Renal cortex interstitium (tissue), 11 donors: ENCODE results near the gene CADM2. TPM values are rescaled to one million over a fixed set of nuclear protein-coding genes. Genes with fewer than 3 reads are reported as not detected.

Source experiments
- DNase-seq, 11 donors: peaks; one replicate each; pipeline ENCODE4 v3.0.0-alpha.2; 2013; ENCODE audit warnings: low read depth in 9 of 11, low spot score in 4 of 11; ENCODE audit errors: extremely low read depth in 1 of 11
- polyA plus RNA-seq, 3 donors: library from polyadenylated mRNA; unstranded; fragments of 120-200 nt; gene quantifications; one replicate each; pipeline ENCODE4 v1.2.1, GENCODE V29; 2013; ENCODE audit not compliant: insufficient read length in 3 of 3

The CADM2 gene
- polyA plus RNA-seq, 3 donors = 0.67 to 0.82 (median 0.70) TPM

DNA sequence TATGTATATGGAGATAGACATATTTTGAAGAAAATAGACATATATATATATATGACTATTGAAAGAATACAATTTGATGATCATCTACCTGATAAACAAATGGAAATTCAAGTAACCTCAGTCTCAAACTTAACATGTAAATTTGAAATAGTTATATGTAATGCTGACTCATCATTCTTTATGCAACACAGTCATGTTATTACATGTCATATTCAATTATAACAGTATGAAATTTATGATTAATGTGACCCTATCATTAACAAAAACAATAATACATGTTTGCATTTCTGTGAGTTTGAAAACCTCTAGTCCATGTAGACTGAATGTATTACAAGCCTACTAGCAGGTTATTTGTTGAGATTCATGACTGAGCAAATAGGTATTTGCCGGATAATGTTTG lies 204.1 kb downstream of the CADM2 start:
- no peak for DNase-seq

DNA sequence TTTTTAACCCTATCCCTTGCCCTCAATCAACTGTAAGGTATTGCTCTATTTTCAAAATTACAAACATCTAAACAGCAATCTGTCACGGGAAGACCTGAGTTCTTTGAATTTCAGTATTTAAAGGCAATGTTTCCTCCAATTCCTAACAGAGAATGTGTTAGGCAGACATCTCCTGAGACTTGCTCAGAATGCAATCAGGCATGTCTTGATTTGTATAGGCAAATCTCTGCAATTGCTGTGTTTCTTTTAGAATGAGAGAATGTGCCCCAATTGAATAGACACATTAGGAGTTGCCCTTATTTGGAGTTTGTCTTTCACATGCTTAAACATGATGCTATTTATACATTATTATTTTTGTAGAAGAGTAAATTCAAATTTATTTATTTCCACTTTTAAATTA lies 205.6 kb downstream of the CADM2 start:
- DNase-seq = no peak

DNA sequence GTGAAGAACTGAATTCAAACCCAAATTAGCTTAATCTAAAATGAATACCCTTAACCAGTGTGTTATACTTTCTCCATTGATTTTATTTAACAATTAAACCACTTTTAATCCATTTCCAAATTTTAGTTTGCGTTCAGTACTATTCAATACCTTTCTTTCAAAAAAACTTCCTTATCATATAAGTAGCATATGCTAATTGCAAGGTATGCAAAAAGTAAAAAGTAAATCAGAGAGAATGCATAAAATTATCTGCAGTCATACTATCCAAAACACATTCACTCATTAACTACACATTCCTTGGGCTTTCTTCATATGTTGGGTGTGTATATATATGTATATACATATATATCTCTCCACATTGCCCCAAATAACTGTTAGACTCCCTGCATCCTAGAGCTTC lies 208.8 kb downstream of the CADM2 start:
- no peak for DNase-seq

DNA sequence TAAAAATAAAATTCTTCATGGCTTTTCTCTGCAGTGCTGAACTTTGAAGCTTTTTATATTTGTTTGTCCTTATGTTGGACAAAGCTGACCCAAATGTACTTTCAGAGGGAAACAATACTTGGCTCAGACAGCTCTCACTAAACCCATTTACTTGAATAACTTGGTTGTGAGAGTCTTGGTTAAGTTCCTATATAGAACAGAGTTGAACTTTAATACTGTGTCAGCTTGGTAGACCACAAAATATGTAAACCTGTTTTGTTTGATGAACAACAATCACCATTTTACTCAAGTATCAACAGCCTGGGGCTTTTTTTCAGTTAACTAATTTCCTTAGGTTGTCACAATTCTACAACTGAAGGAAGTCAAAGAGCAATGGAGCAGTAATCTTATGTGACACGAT lies 211.9 kb downstream of the CADM2 start:
- no peak for DNase-seq

DNA sequence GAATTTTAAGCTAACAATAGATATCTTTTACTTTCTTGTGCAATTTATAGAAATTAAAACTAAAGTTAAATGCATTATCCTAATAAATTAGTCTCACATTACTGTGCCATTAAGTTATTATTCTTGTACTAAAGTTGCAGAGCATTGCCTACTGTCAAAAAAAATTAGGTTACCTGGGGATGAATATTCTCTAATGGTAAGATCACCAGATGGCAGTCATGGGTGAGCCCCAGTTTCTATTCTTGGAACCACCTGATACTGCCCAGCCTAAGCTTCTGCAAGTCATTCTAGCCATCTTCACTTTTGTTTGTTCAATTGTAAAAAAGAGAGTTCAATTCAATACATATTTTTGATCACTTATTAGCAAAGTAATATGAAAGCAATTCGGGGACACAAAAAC lies 213.2 kb downstream of the CADM2 start:
- no peak for DNase-seq

DNA sequence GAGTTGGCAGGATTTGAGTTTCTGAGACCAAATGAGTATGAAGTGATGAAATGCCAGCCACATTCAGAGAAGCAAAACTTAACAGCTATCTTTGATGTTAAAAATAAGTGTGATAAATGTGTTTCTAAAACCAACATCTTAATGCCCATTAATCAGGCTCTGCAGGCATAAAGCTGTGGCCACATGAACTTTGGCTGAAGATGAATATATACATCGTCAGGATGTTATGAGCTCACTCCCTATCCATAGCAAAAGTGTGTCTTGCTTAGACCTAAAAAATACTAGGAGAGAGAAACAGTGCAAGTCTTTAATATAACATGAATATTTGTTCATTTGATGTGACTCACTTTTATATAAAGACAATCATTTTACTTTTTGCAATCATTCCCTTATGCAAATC lies 218.0 kb downstream of the CADM2 start:
- DNase-seq = no peak

DNA sequence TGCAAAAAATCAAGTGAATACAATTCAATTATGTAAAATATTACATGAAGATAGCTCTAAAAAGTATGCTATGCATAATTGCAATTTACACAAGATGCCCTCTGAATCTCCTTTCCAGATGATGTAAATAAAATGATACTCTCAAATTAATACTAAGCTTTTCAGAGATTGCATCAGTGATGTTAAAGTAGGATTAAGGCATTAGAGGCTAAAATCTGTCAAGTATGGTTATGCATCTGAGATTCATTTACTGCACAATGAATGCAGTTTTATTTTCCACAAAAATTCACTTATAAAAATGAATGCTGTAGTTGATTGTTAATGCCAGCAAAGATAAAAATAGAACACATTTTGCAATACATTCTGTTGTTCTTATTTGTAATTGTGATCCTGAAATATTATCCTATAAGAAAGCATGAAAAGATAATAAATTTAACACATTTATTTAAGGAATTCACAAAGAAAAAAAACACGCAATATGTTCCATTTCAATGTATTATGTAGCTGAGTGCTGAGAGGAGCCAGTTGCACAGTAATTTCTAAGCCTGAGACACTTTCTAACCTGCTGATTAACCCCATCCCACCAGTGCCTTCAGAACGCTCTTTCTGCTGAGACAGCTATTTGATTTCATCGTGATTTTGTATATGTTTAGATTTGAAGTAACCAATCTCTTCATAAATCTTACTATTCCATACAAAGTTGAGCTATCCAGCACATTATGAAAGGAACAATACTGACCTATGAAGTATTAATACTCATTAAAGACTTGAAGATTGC lies 224.4 kb downstream of the CADM2 start:
- DNase-seq = no peak

DNA sequence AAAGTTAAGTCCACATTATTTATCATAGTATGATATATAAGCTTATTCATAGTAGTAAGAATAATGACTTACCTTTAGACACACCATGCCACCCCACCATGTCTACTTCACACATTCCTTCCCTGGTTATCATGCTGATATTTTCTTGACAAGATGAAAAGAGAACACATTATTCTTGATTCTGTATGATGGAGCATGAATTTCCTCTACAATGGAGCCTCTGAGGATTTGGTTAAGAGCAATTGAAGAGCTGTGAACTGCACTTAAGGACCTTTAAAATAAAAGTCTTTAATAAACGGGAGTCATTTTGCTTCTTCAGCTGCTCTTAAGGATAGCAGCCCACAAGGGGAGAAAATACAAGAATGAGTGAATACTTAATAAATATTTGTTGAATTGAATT lies 226.7 kb downstream of the CADM2 start:
- DNase-seq = no peak

DNA sequence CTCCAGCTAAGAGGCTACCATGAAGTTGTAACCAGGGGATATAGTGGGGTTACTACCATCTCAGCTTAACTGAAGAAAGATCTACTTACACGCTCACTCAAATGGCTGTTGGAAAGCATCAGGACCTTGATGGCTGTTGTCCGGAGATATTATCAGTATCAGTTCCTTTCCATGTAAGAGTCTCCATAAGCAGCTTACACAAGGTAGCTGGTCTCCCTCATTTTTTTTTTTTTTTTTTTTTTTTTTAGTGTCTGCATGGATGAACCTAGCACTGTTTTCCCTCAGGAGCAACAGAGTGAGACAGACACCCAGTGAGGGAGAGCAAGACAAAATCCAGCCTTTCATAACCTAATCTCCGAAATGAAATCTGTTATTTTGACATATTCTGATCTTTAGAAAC lies 230.9 kb downstream of the CADM2 start:
- no peak for DNase-seq

DNA sequence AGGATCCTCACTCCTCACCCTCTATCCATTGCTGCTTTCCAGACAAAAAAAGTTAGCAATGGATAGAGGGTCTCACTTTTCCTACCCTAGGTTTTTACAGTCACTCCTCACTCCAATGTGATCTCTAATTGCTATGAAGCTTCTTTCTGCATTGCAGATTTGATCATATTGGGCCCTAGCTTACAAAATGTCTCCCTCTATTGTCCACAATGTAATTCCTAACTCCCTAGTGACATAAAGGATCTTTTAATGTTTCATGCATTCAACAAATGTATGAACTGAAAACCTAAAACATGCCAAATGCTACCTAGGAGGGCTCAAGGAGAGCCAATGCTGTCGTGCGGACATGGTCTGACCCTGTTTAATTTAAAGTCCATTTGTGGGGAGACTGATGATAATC lies 234.8 kb downstream of the CADM2 start:
- no peak for DNase-seq

DNA sequence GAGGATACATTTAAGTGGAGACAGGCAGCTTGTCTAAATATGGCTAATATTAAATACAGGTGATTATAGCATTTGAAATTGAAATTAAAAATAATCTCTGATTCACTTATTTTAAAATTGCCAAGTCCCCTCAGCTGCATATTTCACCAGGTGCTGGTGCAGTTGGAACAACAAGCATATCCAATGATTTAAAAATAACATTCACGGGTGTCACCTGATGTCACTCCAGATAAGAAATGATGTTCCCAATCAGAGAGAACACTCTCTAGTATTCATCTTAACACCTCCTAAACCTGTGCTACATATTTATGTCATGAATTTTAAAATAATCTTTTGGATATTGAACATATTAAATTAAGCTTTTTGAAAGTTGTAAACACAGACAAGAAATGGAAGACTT lies 249.9 kb downstream of the CADM2 start:
- DNase-seq = no peak

DNA sequence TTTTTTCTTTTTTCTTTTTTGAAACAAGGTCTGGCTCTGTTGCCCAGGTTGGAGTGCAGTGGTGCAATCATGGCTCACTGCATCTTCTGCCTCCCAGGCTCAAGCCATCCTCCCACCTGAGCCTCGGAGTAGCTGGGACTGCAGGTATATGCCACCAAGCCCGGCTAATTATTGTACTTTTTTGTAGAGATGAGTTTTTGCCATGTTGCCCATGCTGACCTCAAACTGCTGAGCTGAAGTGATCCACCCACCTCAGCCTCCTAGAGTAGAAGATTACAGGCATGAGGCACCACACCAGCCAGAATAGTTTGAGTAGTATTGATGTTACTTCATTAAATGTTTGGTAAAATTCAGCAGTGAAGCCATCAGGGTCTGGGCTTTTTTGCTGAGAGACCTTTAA lies 251.8 kb downstream of the CADM2 start:
- no peak for DNase-seq

DNA sequence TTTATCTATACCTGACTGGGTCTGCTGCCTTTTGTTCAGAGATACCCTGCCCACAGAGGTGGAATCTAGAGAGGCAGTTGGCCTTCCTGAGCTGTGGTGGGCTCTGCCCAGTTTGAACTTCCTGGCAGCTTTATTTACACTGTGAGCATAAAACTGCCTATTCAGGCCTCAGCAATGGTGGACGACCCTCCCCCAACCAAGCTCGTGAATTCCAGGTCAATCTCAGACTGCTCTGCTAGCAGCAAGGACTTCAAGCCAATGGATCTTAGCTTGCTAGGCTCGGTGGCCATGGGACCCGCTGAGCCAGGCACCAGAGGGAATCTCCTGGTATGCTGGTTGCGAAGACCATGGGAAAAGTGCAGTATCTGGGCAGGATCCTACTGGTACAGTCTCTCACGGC lies 270.2 kb downstream of the CADM2 start:
- DNase-seq = no peak

DNA sequence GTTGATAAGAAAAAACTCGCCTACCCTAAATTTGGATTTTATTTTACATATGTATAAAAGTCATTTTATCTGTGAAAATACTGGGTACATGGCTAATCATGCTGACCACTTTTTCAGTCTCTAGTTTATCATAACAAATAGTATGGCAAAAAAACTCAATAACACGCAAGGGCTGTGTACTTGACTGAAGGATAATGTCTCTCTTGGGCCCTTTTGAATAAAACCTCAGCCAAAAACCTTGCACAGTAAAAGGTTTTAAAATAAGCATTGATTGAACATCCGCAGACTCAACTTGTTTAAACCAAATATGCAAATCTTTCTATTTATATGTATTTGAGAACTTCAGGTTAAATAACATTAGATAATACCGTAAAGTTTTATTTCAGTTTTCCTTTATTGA lies 285.3 kb downstream of the CADM2 start:
- no peak for DNase-seq

DNA sequence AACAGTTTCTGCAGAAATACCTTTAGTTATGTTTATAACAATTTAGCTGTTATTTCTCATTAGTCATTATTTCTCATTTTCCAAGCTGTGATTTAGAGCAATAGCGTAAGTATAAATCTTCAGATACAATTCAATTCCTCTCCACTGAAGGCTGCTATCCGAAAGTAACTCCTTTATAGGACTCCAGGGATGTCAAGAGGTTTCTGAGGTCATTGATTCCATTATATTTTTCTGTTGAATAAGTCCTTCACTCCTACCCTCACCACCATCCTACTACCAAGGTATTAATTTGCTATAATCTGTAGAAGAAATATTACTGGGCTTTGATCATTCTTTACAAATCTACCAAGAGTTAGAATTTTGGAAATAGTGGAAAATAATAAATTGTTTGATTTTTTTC lies 285.7 kb downstream of the CADM2 start:
- no peak for DNase-seq

DNA sequence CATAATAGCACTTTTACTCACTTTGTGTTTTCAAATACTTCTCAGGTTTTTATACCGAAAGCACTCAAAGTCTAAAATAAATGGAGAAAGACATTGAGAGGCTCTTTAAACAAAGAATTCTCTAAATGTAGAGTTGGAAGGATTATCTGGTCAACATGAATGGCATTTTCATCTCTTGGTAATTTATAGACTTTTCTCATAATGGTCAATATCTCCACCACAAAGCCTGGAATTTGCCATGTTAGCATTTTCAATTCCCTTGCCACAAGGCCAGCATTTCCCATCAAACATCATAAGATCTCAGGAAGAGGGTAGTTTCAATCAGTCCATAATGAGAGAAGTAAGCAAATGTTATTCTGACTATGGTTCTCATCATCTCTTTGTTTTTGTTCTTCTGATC lies 293.0 kb downstream of the CADM2 start:
- DNase-seq = no peak

DNA sequence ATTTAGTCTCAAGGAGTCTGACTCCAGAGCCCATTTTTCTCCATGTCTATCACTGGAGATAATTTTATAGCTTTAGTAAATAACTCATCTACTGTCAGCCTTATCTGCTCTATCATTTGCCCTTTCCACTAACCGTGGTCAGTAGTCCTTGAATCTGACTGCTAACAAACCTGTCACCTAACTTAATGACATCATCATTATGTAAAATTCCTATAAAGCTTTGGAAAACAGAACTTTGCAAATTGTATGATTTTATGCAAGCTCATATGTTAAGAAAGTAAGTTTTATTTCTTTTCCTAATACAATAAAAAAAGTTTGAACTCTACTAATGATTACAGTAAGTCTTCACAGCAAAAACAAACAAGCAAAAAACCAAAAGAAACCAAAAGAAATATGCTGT lies 293.9 kb downstream of the CADM2 start:
- no peak for DNase-seq

DNA sequence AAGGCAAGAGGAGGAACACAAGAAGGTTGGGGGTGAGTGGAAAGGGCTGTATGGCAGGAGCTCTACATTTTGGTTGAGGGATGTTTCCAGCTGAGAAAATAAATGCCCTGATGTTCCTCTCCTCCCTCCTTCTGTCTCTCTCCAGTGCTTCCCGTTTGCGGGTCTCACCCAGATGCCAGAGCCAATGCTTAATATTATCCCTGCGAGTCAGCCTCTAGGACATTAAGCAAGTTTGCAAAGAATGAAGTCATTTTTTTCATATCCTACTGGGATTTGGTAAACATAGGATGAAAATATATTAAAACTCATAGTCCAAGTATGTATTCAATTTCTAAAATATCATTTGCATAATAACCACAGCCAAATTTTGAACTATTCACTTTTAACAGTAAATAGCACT lies 295.9 kb downstream of the CADM2 start:
- DNase-seq = no peak

DNA sequence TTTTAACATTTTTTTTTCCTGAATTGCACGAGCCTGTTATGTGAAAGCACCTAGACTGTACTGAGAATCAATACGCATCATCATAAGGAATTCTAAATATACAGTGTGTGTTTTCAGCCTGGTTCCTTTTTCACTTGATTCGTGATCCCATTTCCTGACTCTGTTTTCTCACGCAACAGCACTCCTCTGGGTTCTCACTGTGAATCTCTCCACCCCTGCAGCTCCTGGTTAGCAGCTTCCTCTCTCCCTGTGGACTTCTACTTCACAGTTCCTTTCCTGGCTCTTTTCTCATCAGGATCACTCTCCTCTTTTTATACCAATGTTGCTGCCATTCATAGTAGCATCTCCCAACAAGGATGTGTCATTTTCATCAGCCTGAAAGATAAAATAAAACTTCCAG lies 297.2 kb downstream of the CADM2 start:
- no peak for DNase-seq

DNA sequence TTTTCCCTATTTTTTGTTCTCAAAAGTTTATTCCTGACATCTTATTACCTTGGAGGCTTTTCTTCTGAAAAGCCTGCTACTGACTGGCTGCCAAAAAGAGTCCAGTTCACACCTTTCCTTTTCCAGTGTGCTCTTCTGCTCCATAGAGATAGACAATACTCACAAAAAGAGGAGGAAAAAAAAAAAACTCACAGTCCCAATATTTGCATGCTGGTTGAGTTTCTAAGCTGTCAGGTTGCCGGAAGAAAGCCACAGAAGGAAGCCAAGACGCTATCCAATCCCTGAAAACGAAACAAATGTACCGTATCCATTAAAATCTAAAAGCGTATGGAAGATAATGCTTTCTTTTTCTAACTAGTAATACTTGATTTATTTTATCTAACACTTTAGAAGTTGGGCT lies 299.5 kb downstream of the CADM2 start:
- no peak for DNase-seq

DNA sequence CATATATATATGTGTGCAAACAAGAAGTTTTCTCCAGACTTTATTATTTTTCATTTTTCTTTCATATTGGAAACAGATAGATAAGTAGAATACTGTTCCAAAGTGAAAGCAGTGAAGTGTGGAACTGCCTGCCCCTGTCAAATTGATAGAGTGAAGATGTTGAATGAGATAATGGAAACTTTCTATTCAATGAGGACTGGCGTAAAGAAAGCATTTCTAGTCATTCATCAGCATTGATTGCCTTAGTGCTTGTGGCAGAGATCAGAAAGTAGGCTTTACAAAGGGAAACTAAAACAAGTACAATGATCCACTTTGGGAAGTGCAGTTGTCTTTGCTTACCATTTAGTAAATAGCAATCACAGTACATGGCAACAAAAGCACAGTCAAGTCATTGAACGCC lies 300.0 kb downstream of the CADM2 start:
- no peak for DNase-seq

DNA sequence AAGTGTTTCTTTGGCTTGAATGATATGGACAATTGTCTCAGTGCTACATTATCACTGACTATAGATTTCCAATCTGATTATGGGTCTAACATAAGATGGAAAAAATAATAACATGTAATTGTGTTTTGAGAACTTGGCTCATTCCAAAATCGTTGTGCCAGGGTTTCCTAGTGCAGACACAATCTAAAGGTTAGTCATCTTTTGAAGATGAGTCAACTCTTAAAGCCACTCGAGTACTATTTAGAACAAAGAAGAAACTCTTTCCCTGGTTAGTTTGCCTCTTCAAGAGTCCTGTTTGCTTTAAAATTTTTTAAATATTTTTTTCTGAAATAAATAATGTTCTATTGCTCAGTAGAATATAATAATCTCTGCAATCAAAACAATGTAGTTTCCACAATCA lies 301.0 kb downstream of the CADM2 start:
- no peak for DNase-seq
